ENCODE results near the gene SND1. TPM values are rescaled to one million over a fixed set of nuclear protein-coding genes. Genes with fewer than 3 reads are reported as not detected.

Gene SND1
- total RNA-seq, 1 experiment from 2014 or later = 139 TPM

DNA sequence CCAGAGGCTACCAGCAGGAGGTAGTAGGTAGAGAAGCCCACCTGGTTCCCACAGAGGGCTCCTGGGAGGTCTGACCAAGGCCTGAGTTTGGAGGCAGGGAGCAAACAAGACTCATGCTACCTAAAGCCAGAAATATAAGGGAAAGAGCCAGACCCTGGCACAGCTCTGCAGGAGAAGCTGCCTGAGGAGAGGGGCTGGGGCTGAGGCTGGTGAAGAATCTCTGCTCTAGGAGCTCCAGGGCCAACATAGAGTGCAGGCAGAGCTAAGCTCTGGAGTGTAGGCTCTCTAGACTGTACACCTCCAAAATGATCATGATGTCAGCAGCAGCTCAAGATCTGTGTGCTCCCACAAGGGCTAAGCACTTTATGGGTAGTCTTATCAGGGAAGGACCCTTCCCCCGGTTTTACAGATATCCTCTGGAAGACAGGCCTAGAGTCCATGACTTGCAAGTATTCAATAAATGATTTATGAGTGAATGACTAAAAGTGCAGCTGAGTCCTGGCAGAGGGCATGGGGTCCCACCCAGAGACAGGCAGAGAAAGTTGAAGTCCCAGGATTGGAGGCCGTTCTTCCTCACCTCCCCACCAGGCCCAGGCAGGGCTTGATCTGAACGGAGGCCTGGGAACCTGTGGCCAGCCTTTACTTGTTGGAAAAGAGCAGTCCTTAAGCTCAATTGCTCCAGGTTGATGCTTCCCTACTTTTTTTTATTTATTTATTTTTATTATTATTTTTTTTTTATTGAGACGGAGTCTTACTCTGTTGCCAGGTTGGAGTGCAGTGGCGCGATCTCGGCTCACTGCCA, 450.7 kb downstream of the SND1 start:
- BruUV-seq (replicated peaks) = no TSS peak
- H2AFZ ChIP-seq (ENCODE audit: low read length) = no peak overlapping the region
- POLR2A ChIA-PET (ENCODE audit: unreplicated experiment) = interaction anchor here (0.6 kb wide), 1 partner anchor 81 kb away, joined by 4 read pairs; no protein-coding TSS in a partner anchor
- no peaks in the 10 kb centered on the region for H3K36me3 ChIP-seq (ENCODE audit: low read depth, low read length)
- CTCF ChIA-PET = interaction anchor here (0.5 to 1.0 kb wide), 3 partner anchors 107 to 698 kb away, joined by 3 read pairs; no protein-coding TSS in a partner anchor
- no peaks in the 10 kb centered on the region for H3K27me3 ChIP-seq (ENCODE audit: low read length)
- H3K4me3 ChIP-seq (ENCODE audit: low read length) = no peak overlapping the region
- ATAC-seq (peak; percentile 14), DNase-seq (no peak)
- no peaks in the 10 kb centered on the region for H3K9me2 ChIP-seq (replicated peaks; ENCODE audit: low read length)
- no peaks in the 10 kb centered on the region for H3F3A ChIP-seq (ENCODE audit: low read length, unreplicated experiment)
- no peak overlapping the region for H3K4me2 ChIP-seq (ENCODE audit: low read length)
- no peaks in the 10 kb centered on the region for H3K79me2 ChIP-seq (ENCODE audit: low read length)
- H4K20me1 ChIP-seq (ENCODE audit: low read length) = no peaks in the 10 kb centered on the region
- H3K4me1 ChIP-seq (ENCODE audit: insufficient read depth, low read length) = no peaks in the 10 kb centered on the region
- H3K9ac ChIP-seq (ENCODE audit: low read length) = no peak overlapping the region
- intact Hi-C loops (cut with micrococcal nuclease) = no loop called here
- H3K9me3 ChIP-seq (ENCODE audit: low read length) = no peaks in the 10 kb centered on the region
- H3K27ac ChIP-seq (ENCODE audit: low read length) = no peak overlapping the region
- TF ChIP-seq, protein P1, sequence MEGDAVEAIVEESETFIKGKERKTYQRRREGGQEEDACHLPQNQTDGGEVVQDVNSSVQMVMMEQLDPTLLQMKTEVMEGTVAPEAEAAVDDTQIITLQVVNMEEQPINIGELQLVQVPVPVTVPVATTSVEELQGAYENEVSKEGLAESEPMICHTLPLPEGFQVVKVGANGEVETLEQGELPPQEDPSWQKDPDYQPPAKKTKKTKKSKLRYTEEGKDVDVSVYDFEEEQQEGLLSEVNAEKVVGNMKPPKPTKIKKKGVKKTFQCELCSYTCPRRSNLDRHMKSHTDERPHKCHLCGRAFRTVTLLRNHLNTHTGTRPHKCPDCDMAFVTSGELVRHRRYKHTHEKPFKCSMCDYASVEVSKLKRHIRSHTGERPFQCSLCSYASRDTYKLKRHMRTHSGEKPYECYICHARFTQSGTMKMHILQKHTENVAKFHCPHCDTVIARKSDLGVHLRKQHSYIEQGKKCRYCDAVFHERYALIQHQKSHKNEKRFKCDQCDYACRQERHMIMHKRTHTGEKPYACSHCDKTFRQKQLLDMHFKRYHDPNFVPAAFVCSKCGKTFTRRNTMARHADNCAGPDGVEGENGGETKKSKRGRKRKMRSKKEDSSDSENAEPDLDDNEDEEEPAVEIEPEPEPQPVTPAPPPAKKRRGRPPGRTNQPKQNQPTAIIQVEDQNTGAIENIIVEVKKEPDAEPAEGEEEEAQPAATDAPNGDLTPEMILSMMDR (conservative IDR thresholded peaks at IDR 0.05; ENCODE audit: low read depth, low read length) = no peak
- TF ChIP-seq EZH2phosphoT487 (IDR thresholded peaks at IDR 0.05; ENCODE audit: borderline replicate concordance, low read length) (no peak), EZH2 (IDR thresholded peaks at IDR 0.05; ENCODE audit: low read length, unreplicated experiment) (no peak)

GRCh38 chr7:128103498-128104107, 451.6 kb downstream of the SND1 start:
- POLR2A ChIA-PET (ENCODE audit: unreplicated experiment) = no interaction called here
- TF ChIP-seq EZH2 (IDR thresholded peaks at IDR 0.05; ENCODE audit: low read length, unreplicated experiment) = no peak
- no peak for TF ChIP-seq EZH2phosphoT487 (IDR thresholded peaks at IDR 0.05; ENCODE audit: borderline replicate concordance, low read length)
- TF ChIP-seq, protein P1 (conservative IDR thresholded peaks at IDR 0.05; ENCODE audit: low read depth, low read length) = no peak
- CTCF ChIA-PET = interaction anchor here (1.0 kb wide), 1 partner anchor 106 kb away, joined by 3 read pairs; no protein-coding TSS in a partner anchor
- H3K4me1 ChIP-seq (ENCODE audit: insufficient read depth, low read length) = no peaks in the 10 kb centered on the region
- no TSS peak for BruUV-seq (replicated peaks)
- H2AFZ ChIP-seq (ENCODE audit: low read length) = no peak overlapping the region
- H3K4me3 ChIP-seq (ENCODE audit: low read length) = no peak overlapping the region
- no peaks in the 10 kb centered on the region for H3K79me2 ChIP-seq (ENCODE audit: low read length)
- no peak for ATAC-seq
- H3K9me2 ChIP-seq (replicated peaks; ENCODE audit: low read length) = no peaks in the 10 kb centered on the region
- no peaks in the 10 kb centered on the region for H3K27me3 ChIP-seq (ENCODE audit: low read length)
- no peak overlapping the region for H3K27ac ChIP-seq (ENCODE audit: low read length)
- H3K4me2 ChIP-seq (ENCODE audit: low read length) = no peak overlapping the region
- no peaks in the 10 kb centered on the region for H4K20me1 ChIP-seq (ENCODE audit: low read length)
- no peaks in the 10 kb centered on the region for H3F3A ChIP-seq (ENCODE audit: low read length, unreplicated experiment)
- no peak for DNase-seq
- intact Hi-C loops (cut with micrococcal nuclease) = no loop called here
- no peak overlapping the region for H3K9ac ChIP-seq (ENCODE audit: low read length)
- H3K9me3 ChIP-seq (ENCODE audit: low read length) = no peaks in the 10 kb centered on the region
- no peaks in the 10 kb centered on the region for H3K36me3 ChIP-seq (ENCODE audit: low read depth, low read length)

Data from PC-3 (cell line).